Umbilical cord (tissue), 2 donors: Measurements from ENCODE around the gene PDCD10. TPM values are rescaled to one million over a fixed set of nuclear protein-coding genes. Genes with fewer than 3 reads are reported as not detected.

Experiments used
- DNase-seq: peaks from one replicate; pipeline ENCODE4 v3.0.0-alpha.2; 2015; ENCODE audit warnings: low spot score
- total RNA-seq: library from RNA; depleted of rRNA; stranded (reverse); fragments of >200 nt; gene quantifications from one replicate; pipeline ENCODE4 v1.2.3, GENCODE V29; 2014; ENCODE audit warnings: low replicate concordance; ENCODE audit not compliant: insufficient read depth

Gene PDCD10
- total RNA-seq, 1 donor from 2014 or later = 67.2 TPM

DNA sequence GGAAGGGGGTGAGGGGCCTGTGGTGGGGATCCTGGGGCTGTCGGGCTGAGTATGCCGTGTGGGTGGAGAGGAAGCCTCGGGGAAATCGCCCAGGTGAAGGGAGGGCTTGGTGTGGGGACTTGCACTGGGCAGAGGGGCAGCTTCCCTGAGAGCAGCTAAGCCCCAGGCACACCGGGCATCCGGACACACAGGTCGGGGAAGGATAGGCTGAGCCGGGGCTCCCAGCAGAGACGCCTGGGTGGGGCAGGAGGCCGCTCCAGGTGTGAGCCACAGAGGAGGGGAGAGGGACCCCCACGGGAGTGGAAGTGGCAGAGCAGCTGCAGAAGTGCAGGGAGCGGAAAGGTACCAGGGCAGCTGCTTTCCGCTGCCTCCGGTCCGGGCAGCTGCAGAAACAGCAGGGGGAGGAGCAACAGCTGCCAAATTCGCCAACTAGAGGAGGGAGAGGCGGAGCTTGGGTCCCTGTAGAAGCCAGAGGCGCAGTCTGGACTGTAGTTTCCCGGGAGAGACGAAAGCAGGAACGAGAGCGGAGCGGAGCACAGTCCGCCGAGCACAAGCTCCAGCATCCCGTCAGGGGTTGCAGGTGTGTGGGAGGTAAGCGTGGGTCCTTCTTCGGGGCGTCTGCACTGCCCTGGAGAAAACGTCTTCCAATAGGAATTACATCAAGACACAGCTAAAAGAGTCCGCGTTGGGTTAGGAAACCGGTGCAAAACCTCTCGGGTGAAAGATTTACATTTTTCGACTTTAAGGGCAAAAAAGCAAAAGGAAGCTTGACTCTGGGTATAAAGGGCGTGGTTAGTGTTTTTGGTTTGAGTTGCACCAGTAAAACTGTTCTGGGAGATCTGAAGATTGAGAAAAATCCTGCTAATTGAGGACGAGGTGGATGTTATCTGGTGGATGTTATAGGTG is 794 bp upstream of the PDCD10 start, which contains the start of gene SERPINI1:
TSS of gene SERPINI1 (plus strand) at position 489 of the 906 bp plus-strand sequence. CDS start 53,408 bp downstream, outside the sequence.
- DNase-seq = peak; percentile 97

DNA sequence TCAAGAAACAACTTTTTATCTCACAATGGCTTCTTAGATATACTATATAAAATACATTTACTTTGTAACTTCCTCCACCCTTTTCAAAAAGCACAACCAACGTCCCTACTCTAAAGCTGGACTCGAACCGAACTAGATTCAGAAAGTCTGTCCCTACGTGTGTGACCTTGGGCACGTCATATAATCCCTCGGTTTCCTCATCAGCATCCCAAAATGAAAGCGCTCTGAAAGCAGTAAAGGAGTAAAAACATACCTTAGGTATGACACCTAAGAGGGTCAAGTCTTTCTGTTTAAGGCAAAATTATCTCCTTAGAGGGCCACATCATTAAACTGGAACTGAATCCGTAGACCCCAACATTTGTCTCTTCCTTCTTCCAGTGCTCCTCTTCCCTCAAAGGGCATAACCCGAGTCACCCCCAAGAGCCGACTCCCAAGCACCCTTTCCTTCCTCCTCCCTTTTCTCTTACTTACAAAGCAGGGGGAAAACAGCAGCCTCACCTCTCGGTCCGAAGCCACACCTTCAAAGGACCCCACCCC is 663 bp downstream of the PDCD10 start:
- no peak for DNase-seq

DNA sequence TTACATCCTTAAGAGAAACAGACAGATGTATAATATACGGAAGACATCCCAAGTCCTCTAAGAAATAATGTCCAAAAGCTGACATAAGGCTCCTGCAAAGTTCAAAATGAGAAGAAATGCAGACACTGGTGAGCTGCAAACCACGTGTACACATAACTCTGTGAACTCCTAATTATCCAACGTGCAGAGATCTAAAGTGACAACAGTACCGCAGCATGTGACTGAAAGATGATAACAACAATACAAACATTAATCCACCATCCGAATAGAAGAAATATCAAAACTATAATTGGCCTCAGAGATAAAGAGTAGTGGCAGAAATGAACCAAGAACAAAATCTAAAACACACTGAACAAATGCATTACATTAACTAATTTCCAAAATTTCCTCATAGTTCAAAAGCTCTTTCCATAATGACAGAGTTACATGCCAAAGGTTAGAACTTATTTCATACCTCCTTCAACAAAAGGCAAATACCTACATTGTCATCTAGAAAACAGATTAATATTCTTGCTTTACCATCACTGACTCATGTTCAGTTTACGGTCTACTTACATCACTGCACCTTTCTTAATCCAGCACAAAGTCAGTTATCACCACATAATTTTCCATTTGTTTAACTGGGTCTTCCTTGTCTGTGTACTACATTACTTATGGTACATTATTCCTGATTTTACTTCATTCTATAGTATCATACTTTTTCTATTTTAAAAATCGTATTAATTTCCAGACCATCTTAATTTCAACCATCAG is 2.2 kb downstream of the PDCD10 start:
- no peak for DNase-seq

DNA sequence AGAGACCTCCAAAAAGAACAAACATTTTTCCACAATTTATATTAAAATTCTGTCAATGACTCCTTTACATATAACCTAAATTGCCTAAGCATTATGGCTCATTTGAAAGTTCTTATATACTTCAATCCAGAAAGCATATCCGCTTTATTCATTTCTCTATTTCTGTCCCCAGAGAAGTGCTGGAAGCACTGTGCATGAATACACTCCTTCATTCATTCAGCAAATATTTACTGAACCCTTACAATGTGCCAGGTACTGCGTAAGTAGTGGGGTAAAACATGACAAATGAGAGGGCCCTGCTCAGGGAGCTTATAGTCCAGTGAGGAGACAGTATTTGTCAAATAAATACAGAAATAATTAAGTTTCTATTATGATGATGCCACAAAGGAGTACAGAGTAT is 3.3 kb downstream of the PDCD10 start:
- no peak for DNase-seq

DNA sequence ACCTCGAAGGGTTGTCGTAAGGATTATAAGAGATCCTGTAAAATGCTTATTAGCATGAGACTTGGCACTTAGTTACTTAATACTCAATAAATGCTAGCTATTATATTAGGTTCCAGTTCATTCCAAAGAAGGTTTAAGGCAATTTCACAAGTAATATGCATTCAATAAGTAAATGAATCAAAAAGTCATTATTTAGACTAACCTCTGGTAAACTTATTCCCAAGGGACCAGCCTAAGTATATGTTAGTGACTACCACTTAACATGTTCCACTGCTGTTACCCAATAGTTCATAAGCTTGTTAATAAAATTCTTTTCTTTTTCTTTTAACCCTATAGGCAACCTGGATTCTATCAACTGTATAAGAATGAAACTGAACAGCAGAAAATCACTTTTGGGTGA is 5.1 kb downstream of the PDCD10 start:
- no peak for DNase-seq

DNA sequence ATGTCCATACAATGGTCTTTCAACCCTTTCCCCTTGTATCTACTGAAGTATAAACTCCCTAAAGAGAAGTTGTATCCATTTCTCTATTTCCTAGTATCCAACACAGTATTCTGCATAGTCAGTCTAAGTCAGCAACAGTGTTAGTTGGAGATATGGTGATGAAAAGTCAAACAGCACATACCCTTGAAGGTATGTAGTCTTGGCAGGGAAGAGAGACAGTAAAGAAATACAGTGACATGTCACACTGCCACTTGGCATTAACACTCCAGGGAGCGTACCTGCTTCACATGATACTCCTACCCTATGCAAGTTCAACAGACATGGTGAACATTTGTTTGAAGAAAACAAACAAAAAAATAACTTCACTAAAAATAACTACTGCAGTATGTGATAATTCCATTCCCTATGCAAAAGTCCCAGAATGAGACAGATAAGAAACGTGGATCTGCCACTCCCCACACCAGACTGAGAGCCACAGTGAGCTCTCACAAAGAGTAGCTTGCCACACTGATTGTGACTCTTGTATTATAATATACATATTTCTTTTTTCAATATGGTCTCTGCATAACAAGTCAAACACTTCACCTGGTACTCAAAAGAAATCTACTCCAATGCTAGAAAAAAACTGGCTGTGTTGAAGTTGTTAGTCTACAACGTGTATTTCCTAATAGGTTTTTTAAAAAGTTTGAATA is 5.9 kb downstream of the PDCD10 start:
- DNase-seq = no peak

DNA sequence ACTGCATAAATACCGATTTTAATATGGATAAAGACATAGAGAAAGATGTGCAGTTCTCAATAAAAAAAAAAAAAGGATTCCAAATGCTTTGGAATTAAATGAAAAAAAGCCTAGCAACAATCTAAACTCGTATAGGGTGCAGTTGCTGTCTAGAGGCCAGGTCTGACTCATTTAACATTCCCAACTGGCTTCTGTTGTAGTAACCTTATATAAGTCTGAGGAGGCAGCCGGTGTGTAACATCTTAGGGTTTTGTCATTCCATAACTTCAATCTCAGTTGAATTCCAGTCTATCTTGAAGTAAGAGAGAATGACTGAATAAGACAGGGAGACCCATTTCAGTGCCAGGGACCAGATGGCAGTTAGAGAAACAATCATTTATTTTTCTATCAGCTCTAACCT is 6.5 kb downstream of the PDCD10 start:
- no peak for DNase-seq

DNA sequence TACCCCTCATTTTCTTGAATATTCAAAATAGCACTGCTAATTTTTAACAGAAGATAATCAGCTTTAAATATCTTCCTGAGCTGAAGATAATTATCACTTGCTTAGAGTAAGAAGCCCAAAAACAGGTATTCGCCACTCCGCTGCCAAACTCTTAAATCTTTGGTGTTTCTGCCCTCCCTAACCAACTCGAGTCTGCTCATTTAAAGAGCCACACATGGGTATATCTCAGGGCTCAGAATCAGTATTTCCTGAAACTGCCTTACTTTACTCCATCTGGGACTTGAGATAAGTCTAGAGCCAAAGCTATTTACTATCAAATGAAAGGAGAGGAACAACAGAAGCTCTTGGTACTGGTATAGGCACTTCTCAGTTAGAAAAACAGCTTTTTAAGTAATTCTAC is 10.8 kb downstream of the PDCD10 start:
- peak; percentile 3 for DNase-seq

DNA sequence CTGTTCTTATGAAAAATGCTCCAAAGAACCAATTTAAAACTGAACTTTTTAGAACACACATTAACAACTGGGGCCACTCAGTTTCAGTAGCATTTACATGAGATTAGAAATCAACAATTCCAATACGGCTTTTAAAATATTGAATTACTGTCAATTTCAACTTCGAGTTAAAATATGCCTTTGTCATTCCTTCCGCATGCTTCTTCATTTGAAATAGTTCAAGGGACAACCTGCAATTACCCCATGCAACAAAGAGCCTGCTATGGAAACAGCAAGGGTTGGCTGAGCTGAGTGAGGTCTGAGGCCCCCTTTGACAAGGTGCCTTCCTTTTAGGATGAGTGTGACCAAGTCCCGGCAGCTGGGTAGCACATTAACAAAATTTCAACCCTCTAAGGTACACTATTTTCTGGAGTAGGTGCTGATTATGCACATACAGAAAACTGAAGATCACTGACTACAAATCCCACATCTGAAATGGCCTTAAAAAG is 11.6 kb downstream of the PDCD10 start:
- DNase-seq = no peak

DNA sequence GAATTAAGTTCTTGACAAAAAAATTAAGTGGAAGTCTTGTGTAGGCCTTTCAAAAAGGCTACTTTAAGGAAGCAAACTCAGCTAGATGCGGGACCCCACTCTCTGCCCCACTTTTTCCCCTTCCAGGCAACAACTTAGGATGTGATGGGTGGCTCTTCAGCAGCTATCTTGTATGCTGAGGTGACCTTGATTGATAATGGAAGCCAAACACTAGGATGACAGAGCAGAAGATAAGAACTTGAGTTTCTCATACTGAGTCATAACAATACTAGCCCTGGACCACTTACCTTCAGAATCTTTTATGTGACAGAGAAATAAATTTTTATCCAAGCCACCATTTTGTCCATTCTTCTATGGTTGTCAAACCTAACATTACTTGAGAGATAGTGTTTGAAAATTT is 16.1 kb downstream of the PDCD10 start:
- no peak for DNase-seq

DNA sequence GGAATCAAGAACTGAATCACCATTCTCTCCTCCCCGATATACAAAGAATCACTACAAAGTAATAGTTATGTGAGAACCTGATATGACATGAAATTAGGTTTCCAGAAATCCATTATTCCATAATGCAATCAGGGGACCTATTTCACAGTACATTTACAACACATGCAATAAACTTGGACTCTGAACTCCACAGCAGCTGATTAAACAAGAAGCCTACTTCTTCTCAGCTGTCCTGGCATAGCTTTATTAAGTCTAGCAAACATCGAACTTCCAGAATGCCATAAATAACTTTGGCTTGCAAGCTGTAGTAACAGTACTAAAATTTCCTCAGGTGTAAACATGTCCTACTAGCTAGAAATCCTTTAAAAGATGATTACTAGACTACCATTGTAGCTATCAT is 17.8 kb downstream of the PDCD10 start:
- no peak for DNase-seq

DNA sequence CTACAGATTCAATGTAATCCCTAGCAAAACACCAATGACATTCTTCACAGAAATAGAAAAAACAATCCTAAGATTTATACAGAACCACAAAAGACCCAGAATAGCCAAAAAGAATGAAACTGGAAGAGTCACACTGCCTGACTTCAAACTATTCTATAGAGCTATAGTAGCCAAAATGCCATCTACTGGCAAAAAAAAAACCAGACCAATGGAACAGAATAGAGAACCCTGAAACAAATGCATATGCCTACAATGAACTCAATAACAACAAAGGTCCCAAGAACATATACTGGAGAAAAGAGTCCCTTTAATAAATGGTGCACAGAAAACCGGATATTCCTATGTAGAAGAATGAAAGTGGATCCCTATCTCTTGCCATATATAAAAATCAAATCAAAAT is 19.8 kb downstream of the PDCD10 start:
- DNase-seq = no peak

DNA sequence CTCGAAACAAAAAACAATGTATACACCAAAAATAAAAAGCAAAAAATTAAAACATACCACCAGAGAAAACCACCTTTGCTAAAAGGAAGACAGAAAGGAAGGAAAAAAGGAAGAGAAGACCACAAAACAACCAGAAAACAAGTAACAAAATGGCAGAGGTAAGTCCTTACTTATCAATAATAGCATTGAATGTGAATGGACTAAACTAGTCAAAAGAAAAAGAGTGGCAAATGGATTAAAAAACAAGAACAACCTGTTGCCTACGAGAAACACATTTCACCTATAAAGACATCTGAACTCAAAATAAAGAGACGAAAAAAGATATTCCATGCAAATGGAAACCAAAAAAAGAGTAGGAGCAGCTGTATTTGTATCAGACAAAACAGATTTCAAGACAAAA is 22.2 kb downstream of the PDCD10 start:
- no peak for DNase-seq

DNA sequence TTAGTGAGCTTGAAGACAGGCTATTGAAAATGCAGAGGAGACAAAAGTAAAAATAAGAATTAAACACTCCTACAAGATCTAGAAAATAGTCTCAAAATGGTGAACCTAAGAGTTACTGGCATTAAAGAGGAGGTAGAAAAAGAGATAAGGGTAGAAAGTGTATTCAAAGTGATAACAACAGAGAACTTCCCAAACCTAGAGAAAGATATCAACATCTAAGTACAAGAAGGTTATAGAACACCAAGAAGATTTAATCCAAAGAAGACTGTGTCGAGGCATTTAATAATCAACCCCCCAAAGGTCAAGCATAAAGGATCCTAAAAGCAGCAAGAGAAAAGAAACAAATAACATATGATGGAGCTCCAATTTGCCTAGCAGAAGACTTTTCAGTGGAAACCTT is 23.3 kb downstream of the PDCD10 start:
- DNase-seq = no peak

DNA sequence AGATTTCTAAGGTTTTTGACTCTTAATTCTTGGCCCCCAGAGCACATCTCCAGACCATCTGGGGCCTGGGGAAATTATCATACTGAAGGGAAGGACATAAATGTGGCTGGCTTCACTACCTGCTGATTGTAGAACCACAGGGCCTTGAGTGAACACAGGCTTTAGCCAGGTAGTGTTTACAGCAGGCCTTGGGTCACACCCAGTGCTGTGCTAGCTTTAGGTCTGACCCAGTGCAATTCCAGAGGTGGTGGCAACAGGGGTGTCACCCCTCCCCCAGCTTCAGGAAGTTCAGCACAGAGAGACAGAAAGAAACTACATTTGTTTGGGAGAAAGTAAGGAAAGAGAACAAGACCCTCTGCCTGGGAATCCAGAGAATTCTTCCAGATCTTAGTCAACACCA is 24.1 kb downstream of the PDCD10 start:
- no peak for DNase-seq

DNA sequence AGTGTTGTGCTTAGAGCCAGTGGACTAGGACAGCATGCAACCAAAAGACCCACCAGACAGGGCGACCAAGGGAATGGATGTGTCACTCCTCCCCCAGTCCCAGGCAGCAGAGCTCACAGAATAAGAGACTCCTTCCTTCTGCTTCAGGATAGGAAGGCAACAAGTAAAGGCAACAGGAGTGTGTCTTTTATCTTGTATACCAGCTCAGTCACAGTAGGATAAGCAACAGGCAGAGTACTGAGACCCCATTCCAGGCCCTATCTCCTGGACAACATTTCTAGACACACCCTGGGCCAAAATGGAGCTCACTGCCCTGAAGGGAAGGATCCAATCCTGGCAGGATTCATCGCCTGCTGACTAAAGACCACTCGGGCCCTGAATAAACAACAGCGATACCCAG is 25.0 kb downstream of the PDCD10 start:
- no peak for DNase-seq

DNA sequence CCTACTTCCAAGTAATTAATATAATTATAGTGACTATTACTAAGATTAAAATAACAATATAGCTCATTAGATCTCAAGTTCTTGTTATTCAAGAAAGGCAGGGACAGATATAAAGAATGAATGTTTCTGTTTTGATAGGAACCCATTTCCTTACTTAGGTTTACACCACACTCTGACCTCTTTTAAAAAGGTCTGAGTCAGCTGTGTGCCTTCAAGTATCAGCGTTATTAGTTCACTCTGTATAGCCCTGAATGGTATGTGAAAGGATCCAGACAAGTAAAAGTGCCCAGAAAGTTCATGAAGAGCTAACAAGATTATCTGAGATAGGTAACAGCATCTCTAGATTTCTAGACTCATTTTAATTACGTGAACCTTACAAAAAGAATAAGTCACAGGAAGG is 28.9 kb downstream of the PDCD10 start:
- no peak for DNase-seq

DNA sequence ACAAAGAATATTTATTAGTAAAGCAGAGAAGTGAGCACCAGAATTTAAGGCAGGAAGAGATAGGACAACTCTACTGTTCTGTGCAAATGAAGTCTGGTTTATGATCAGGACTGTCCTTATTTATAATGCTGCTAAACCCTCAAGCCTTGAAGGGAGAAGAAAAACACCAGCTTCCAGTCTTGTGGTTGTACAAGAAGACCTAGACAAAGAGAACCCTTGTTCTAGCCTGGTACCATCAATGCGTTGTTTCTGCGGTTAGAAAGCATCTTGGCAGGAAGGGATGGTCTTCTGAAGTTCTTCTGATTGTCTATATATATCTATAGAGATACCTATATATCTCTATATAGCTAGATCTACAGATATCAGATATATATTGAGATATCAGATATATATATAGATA is 33.8 kb downstream of the PDCD10 start:
- DNase-seq = no peak

DNA sequence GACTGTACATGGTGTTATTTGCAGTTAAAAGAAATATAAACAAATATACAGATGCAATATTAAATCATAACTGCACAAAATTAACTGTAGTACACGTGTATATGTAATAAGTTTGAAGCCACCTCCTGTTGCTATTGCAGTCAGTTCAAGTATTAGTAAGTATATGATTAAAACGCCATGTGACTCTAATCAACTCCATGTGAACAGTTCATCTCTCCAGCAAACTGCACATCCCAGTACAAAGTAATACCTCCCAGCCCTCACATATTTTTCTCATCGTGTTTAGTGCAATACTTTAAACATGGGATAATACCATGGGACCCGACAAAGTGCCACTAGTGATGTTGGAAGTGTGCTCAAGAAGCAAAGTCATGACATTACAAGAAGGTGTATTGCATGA is 34.6 kb downstream of the PDCD10 start:
- DNase-seq = no peak

DNA sequence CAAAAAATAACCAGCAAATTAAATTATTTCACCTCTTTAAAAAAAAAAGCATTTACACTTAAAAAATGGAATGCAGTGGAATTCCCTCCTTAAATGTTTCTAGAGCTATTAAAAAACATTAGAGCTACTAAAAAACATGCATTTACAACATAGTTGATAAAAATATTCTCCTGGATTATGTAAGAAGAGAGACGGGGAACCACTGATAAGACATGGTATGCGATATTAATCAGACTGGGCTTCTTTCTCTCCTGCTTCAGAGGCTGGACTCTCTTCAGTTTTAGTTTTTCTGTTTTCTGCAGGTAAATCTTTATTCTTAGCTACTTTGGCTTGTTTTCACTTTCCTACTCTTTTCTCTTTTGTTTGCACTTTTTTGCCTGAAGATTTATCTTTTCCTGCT is 40.6 kb downstream of the PDCD10 start:
- DNase-seq = peak; percentile 28

DNA sequence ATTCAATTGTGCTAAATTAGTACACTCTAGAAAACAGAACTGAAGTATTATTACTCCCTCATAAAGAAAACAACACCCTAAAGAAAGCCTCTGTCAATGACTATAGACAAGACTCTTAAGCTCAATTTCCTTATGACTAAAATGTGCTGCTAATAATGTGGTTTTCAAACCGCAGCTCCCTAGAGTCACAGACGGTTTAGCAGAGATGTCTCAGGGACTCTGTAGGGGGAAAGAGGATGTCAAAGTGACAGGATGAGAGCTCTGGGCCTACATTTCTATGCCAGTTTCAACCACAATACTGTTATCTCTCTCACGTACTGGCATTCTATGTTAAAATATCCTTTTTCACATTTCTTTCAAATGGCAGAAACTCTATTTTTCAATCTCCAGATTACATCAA is 43.3 kb downstream of the PDCD10 start:
- no peak for DNase-seq
